IMR-90 (cell line): ENCODE results near the gene ANO2. TPM values are rescaled to one million over a fixed set of nuclear protein-coding genes. Genes with fewer than 3 reads are reported as not detected.

ENCODE experiments used
- ATAC-seq: fragments of 200-7000 bp; cut with Tn5 transposase; 2 replicates; pipeline ENCODE4 v1.9.1; 2020; ENCODE audit warnings: low read depth, mild to moderate bottlenecking, moderate library complexity
- BruUV-seq: library from RNA; stranded (reverse); fragments of 400-500 nt; replicated peaks from 2 replicates; lab custom pipeline; 2021; lab: Mats Ljungman, UMichigan
- CTCF ChIA-PET: fragments of 300-600 bp; formaldehyde crosslinking; extraction: SDS; loops from one replicate; lab custom pipeline; 2021; ENCODE audit warnings: antibody characterized with exemption; lab: Yijun Ruan, JAX
- POLR2A ChIA-PET: fragments of 300-600 bp; sonication (Branson Sonifier 250); formaldehyde crosslinking; loops from one replicate; lab custom pipeline; 2022; ENCODE audit warnings: antibody characterized with exemption; ENCODE audit not compliant: unreplicated experiment; lab: Charles Lee
- DNase-seq: peaks from one replicate; pipeline ENCODE4 v3.0.0; 2013
- H2AFZ ChIP-seq: replicated peaks from 2 replicates; pipeline ENCODE3; 2013; ENCODE audit warnings: low read length, mild to moderate bottlenecking; ENCODE audit not compliant: poor library complexity
- H2AK5ac ChIP-seq: 2 replicates; pipeline ENCODE4 v1.6.1; 2013; ENCODE audit warnings: low read depth, low read length, inconsistent platforms
- H2AK9ac ChIP-seq: replicated peaks from 2 replicates; pipeline ENCODE3; 2013; ENCODE audit warnings: mild to moderate bottlenecking, low read depth, low read length, moderate library complexity; ENCODE audit not compliant: poor library complexity
- H2BK120ac ChIP-seq: 2 replicates; pipeline ENCODE4 v1.6.1; 2013; ENCODE audit warnings: low read depth, low read length, inconsistent platforms
- H2BK15ac ChIP-seq: 3 replicates; pipeline ENCODE4 v1.6.1; 2013; ENCODE audit warnings: low read depth, low read length, inconsistent platforms
- H2BK20ac ChIP-seq: 2 replicates; pipeline ENCODE4 v1.6.1; 2013; ENCODE audit warnings: low read depth, mild to moderate bottlenecking, inconsistent platforms, low read length, moderate library complexity
- H2BK5ac ChIP-seq: 2 replicates; pipeline ENCODE4 v1.6.1; 2013; ENCODE audit warnings: mild to moderate bottlenecking, low read depth, low read length, inconsistent platforms; ENCODE audit not compliant: poor library complexity, severe bottlenecking
- H3K14ac ChIP-seq: replicated peaks from 2 replicates; pipeline ENCODE4 v1.6.1; 2013; ENCODE audit warnings: low read depth, low read length, inconsistent platforms
- H3K18ac ChIP-seq: 2 replicates; pipeline ENCODE4 v1.6.1; 2013; ENCODE audit warnings: low read depth, low read length, control low read depth
- H3K23ac ChIP-seq: 2 replicates; pipeline ENCODE4 v1.6.1; 2013; ENCODE audit warnings: low read depth, low read length, inconsistent platforms
- H3K27ac ChIP-seq: 2 replicates; pipeline ENCODE4 v1.5.1; 2013; ENCODE audit warnings: mild to moderate bottlenecking, control low read depth, low read length; ENCODE audit not compliant: insufficient read depth
- H3K27me3 ChIP-seq: 2 replicates; pipeline ENCODE4 v1.6.1; 2013; ENCODE audit warnings: low read length; ENCODE audit not compliant: control insufficient read depth, insufficient read depth
- H3K36me3 ChIP-seq: 2 replicates; pipeline ENCODE4 v1.6.1; 2013; ENCODE audit warnings: low read length, mixed read lengths; ENCODE audit not compliant: control insufficient read depth, insufficient read depth
- H3K4ac ChIP-seq: 2 replicates; pipeline ENCODE4 v1.6.1; 2013; ENCODE audit warnings: low read depth, low read length, inconsistent platforms
- H3K4me1 ChIP-seq: 2 replicates; pipeline ENCODE4 v1.6.1; 2013; ENCODE audit warnings: low read length, mixed read lengths; ENCODE audit not compliant: control insufficient read depth, insufficient read depth
- H3K4me2 ChIP-seq: 2 replicates; pipeline ENCODE4 v1.6.1; 2013; ENCODE audit warnings: low read depth, mild to moderate bottlenecking, control low read depth, low read length, moderate library complexity
- H3K4me3 ChIP-seq: 2 replicates; pipeline ENCODE4 v1.5.1; 2013; ENCODE audit warnings: low read depth, mild to moderate bottlenecking, control low read depth, low read length, moderate library complexity; ENCODE audit not compliant: insufficient read depth
- H3K56ac ChIP-seq: 2 replicates; pipeline ENCODE4 v1.6.1; 2013; ENCODE audit warnings: low read length, inconsistent platforms; ENCODE audit not compliant: insufficient read depth; ENCODE audit errors: extremely low read depth
- H3K79me1 ChIP-seq, 2 experiments: 2 replicates each; pipeline ENCODE4 v1.6.1; 2013; ENCODE audit warnings: low read length in 2 of 2, inconsistent platforms in 1 of 2, low read depth in 1 of 2
- H3K9ac ChIP-seq: 2 replicates; pipeline ENCODE4 v1.6.1; 2013; ENCODE audit warnings: low read depth, low read length, control low read depth
- H3K9me1 ChIP-seq: 2 replicates; pipeline ENCODE4 v1.6.1; 2013; ENCODE audit warnings: low read length, inconsistent platforms; ENCODE audit not compliant: insufficient read depth
- H3K9me3 ChIP-seq: 2 replicates; pipeline ENCODE4 v1.6.1; 2013; ENCODE audit warnings: low read length; ENCODE audit not compliant: control insufficient read depth, insufficient read depth
- H4K20me1 ChIP-seq: 2 replicates; pipeline ENCODE4 v1.6.1; 2013; ENCODE audit warnings: low read length, inconsistent platforms; ENCODE audit not compliant: insufficient read depth
- H4K5ac ChIP-seq: 2 replicates; pipeline ENCODE4 v1.6.1; 2013; ENCODE audit warnings: mild to moderate bottlenecking, low read depth, low read length, control low read depth
- H4K8ac ChIP-seq, 2 experiments: 2 replicates each; pipeline ENCODE4 v1.6.1; 2013; ENCODE audit warnings: low read depth in 2 of 2, low read length in 2 of 2, control low read depth in 1 of 2, inconsistent platforms in 1 of 2
- H4K91ac ChIP-seq: 2 replicates; pipeline ENCODE4 v1.6.1; 2013; ENCODE audit warnings: low read depth, low read length, inconsistent platforms; ENCODE audit not compliant: insufficient read depth
- BHLHE40 ChIP-seq: fragments of 150-350 bp; IDR thresholded peaks from 2 replicates; pipeline ENCODE4 v1.6.1; 2016; ENCODE audit warnings: mild to moderate bottlenecking, low read depth, low read length
- CEBPB ChIP-seq: IDR thresholded peaks from 2 replicates; pipeline ENCODE4 v1.6.1; 2012; ENCODE audit warnings: low read depth, low read length, improper control_type of control experiment
- CTCF ChIP-seq: conservative IDR thresholded peaks from 2 replicates; pipeline ENCODE4 v1.5.1; 2012; ENCODE audit warnings: mild to moderate bottlenecking, low read depth, low read length, improper control_type of control experiment
- FOS ChIP-seq: fragments of 150-350 bp; IDR thresholded peaks from 2 replicates; pipeline ENCODE4 v1.6.1; 2016; ENCODE audit warnings: low read depth, low read length
- MAFK ChIP-seq: IDR thresholded peaks from 2 replicates; pipeline ENCODE4 v1.6.1; 2012; ENCODE audit warnings: low read depth, low read length, improper control_type of control experiment
- MAZ ChIP-seq: IDR thresholded peaks from 2 replicates; pipeline ENCODE4 v1.6.1; 2012; ENCODE audit warnings: low read depth, mild to moderate bottlenecking, low read length, improper control_type of control experiment, moderate library complexity, borderline replicate concordance
- MXI1 ChIP-seq: IDR thresholded peaks from 2 replicates; pipeline ENCODE4 v1.6.1; 2012; ENCODE audit warnings: low read depth, mild to moderate bottlenecking, low read length, moderate library complexity, borderline replicate concordance
- NFE2L2 ChIP-seq: fragments of 150-350 bp; IDR thresholded peaks from 2 replicates; pipeline ENCODE4 v1.6.1; 2016; ENCODE audit warnings: low read depth, mild to moderate bottlenecking, low read length
- POLR2A ChIP-seq: IDR thresholded peaks from 2 replicates; pipeline ENCODE4 v1.6.1; 2012; ENCODE audit warnings: mild to moderate bottlenecking, low read depth, low read length
- RAD21 ChIP-seq: IDR thresholded peaks from 2 replicates; pipeline ENCODE4 v1.6.1; 2012; ENCODE audit warnings: low read length, improper control_type of control experiment
- RCOR1 ChIP-seq: IDR thresholded peaks from 2 replicates; pipeline ENCODE4 v1.6.1; 2012; ENCODE audit warnings: mild to moderate bottlenecking, low read length, improper control_type of control experiment; ENCODE audit not compliant: insufficient replicate concordance
- SMC3 ChIP-seq: fragments of 150-350 bp; IDR thresholded peaks from 2 replicates; pipeline ENCODE4 v1.6.1; 2016; ENCODE audit warnings: low read depth, mild to moderate bottlenecking, antibody characterized with exemption, low read length, moderate library complexity
- USF2 ChIP-seq: fragments of 150-350 bp; IDR thresholded peaks from 2 replicates; pipeline ENCODE4 v1.6.1; 2017; ENCODE audit warnings: mild to moderate bottlenecking, antibody characterized with exemption, low read length, low read depth
- WGBS, 2 experiments: methylation state at CpG; one replicate each; pipeline versions ENCODE4 v1.1.5 to v1.1.7; 2013; ENCODE audit warnings: missing lambda C conversion rate in 2 of 2; ENCODE audit not compliant: insufficient read length in 1 of 2; ENCODE audit errors: extremely low coverage in 2 of 2; 5-methylcytosine and 5-hydroxymethylcytosine counted together
- dilution Hi-C: fragments of 300-500 bp; cut with HindIII; formaldehyde crosslinking; loops from one replicate; pipeline ENCODE4 v1.14.3; 2018; ENCODE audit warnings: low sequenced_read_pairs; ENCODE audit not compliant: unreplicated experiment
- in situ Hi-C: fragments of 300-500 bp; cut with MboI; formaldehyde crosslinking; loops from 3 replicates; pipeline ENCODE4 v1.14.3; 2019; ENCODE audit warnings: low sequenced_read_pairs, inconsistent platforms, mixed read lengths
- intact Hi-C: fragments of 100-400 bp; cut with micrococcal nuclease; formaldehyde crosslinking; loops from 2 replicates; pipeline ENCODE4 v1.10.0; 2022
- polyA plus RNA-seq, 3 experiments: library from polyadenylated mRNA; depleted of rRNA; stranded (reverse); fragments of >200 nt; gene quantifications; 2 replicates each; pipeline ENCODE4 v1.2.3, GENCODE V29; 2012; ENCODE audit warnings: low replicate concordance in 1 of 3
- total RNA-seq: library from RNA; depleted of rRNA; stranded (reverse); fragments of >200 nt; gene quantifications from 2 replicates; pipeline ENCODE4 v1.2.3, GENCODE V29; 2012

Gene ANO2
- total and polyA plus RNA-seq, 2 of the 4 experiments (the other 2 are of a cell fraction): 0.22 TPM; not detected in 1

DNA sequence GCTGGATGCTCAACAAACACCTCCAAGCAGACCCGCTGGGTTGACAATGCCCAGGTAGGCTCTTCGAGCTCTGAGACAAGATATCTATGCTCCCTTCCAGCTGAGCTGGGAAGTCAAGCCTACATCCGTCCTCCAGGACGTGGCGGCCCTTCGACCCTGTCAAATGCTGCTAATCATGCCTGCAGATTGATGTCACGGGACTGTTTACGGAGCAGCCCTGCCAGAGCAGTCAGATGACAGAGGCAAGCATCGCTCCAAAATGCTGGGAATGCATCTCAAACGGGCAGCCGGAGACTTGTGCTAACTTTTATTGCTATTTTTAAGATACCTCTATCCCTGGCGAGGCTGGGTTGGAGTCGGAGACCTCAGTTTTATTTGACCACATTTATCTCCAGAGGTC, 373.9 kb downstream of the ANO2 start:
- BruUV-seq: no TSS peak
- H3K9ac ChIP-seq: no peak overlapping the region
- ChIA-PET CTCF (no interaction called here), POLR2A (no interaction called here)
- H3K36me3 ChIP-seq: no peaks in the 10 kb centered on the region
- no peak overlapping the region for H3K27ac ChIP-seq
- no peak overlapping the region for H4K8ac ChIP-seq
- no peak overlapping the region for H2BK5ac ChIP-seq
- H4K91ac ChIP-seq: no peak overlapping the region
- no peak for DNase-seq
- no peak overlapping the region for H3K4me3 ChIP-seq
- no peak overlapping the region for H2AFZ ChIP-seq
- H3K4me1 ChIP-seq: peaks cover 14% of the 10 kb centered on the region
- H3K27me3 ChIP-seq: peaks cover 14% of the 10 kb centered on the region
- H4K20me1 ChIP-seq: no peaks in the 10 kb centered on the region
- H3K14ac ChIP-seq: no peak overlapping the region
- H2BK20ac ChIP-seq: no peak overlapping the region
- no peak overlapping the region for H2AK9ac ChIP-seq
- no peak overlapping the region for H3K56ac ChIP-seq
- no peak overlapping the region for H3K18ac ChIP-seq
- no peak overlapping the region for H2AK5ac ChIP-seq
- no peak overlapping the region for H3K23ac ChIP-seq
- H3K79me1 ChIP-seq: no peaks in the 10 kb centered on the region
- H2BK120ac ChIP-seq: no peak overlapping the region
- dilution Hi-C loops (no loop called here), in situ Hi-C loops (no loop called here), intact Hi-C loops (no loop called here)
- H4K5ac ChIP-seq: no peak overlapping the region
- H2BK15ac ChIP-seq: 0 out of 3 replicates have a peak overlapping the region, but pooled peaks have one; percentile 17
- ATAC-seq: no peak
- H3K9me1 ChIP-seq: peaks cover 4% of the 10 kb centered on the region
- H3K9me3 ChIP-seq: no peaks in the 10 kb centered on the region
- no peak overlapping the region for H3K4me2 ChIP-seq
- 36% methylated on average over 6 of the region's 13 CpGs; no CpG with 5 or more reads in 1 of the 2 experiments for WGBS, 2 experiments
- TF ChIP-seq MAFK: no peak
- TF ChIP-seq BHLHE40: no peak
- no peak for TF ChIP-seq MXI1
- no peak for TF ChIP-seq USF2
- no peak for TF ChIP-seq RCOR1
- no peak for TF ChIP-seq MAZ
- no peak for TF ChIP-seq CEBPB
- no peak for TF ChIP-seq SMC3
- TF ChIP-seq POLR2A: no peak
- no peak for TF ChIP-seq RAD21
- TF ChIP-seq NFE2L2: no peak
- TF ChIP-seq CTCF: no peak
- no peak for TF ChIP-seq FOS
- H3K4ac ChIP-seq: no peak overlapping the region
